GM12891 (cell line): ENCODE measurements around the gene UBALD2.

ENCODE experiments used
- POLR2A ChIP-seq: IDR thresholded peaks from 2 replicates; pipeline ENCODE4 v1.6.1; 2011; ENCODE audit warnings: low read depth, low read length, control low read depth
- POLR2AphosphoS5 ChIP-seq: IDR thresholded peaks from 2 replicates; pipeline ENCODE4 v1.6.1; 2011; ENCODE audit warnings: low read depth, low read length, control low read depth
- SPI1 ChIP-seq: IDR thresholded peaks from 2 replicates; pipeline ENCODE4 v1.6.1; 2011; ENCODE audit warnings: low read depth, low read length, control low read depth
- TAF1 ChIP-seq: IDR thresholded peaks from 2 replicates; pipeline ENCODE4 v1.6.1; 2011; ENCODE audit warnings: low read depth, low read length, control low read depth

- no peak for TF ChIP-seq POLR2AphosphoS5
- TF ChIP-seq POLR2A = no peak
- TF ChIP-seq TAF1 = no peak
- no peak for TF ChIP-seq SPI1
Measured at GRCh38 chr17:76260220-76260619, 4.9 kb upstream of the UBALD2 start.
